ENCODE measurements around the gene PGF. TPM values are rescaled to one million over a fixed set of nuclear protein-coding genes. Genes with fewer than 3 reads are reported as not detected.

Gene PGF
- total RNA-seq, 1 donor from 2014 or later, result 3.0 TPM

GRCh38 chr14:74909501-74909900, 45.9 kb downstream of the PGF start:
- no peak for ATAC-seq
- Histone ChIP-seq H3K27me3 (ENCODE audit: low read depth) (no peaks in the 10 kb centered on the region), H3K9me3 (no peaks in the 10 kb centered on the region), H3K27ac (no peak overlapping the region), H3K36me3 (peaks cover 10% of the 10 kb centered on the region), H3K4me1 (peaks cover 23% of the 10 kb centered on the region), H3K4me3 (no peak overlapping the region)
- intact Hi-C loops (cut with DNase I), result loop anchor here (10.0 kb wide), 1 partner anchor 55 kb away; no protein-coding TSS in a partner anchor
- no peak for TF ChIP-seq CTCF (IDR thresholded peaks at IDR 0.05)
- no peak for DNase-seq

GRCh38 chr14:74908861-74909341, 46.5 kb downstream of the PGF start:
- DNase-seq, result no peak
- peaks cover 23% of the 10 kb centered on the region for H3K4me1 ChIP-seq
- H3K4me3 ChIP-seq, result no peak overlapping the region
- H3K36me3 ChIP-seq, result peaks cover 16% of the 10 kb centered on the region
- no peak for TF ChIP-seq CTCF (IDR thresholded peaks at IDR 0.05)
- no peak overlapping the region for H3K27ac ChIP-seq
- ATAC-seq, result no peak
- H3K9me3 ChIP-seq, result no peaks in the 10 kb centered on the region
- H3K27me3 ChIP-seq (ENCODE audit: low read depth), result no peaks in the 10 kb centered on the region
- intact Hi-C loops (cut with DNase I), result loop anchor here (10.0 kb wide), 1 partner anchor 54 kb away; no protein-coding TSS in a partner anchor

GRCh38 chr14:74907744-74908143, 47.7 kb downstream of the PGF start:
- intact Hi-C loops (cut with DNase I), result loop anchor here (10.0 kb wide), 1 partner anchor 53 kb away; no protein-coding TSS in a partner anchor
- no peak for TF ChIP-seq CTCF (IDR thresholded peaks at IDR 0.05)
- ATAC-seq (no peak), DNase-seq (no peak)
- no peaks in the 10 kb centered on the region for H3K9me3 ChIP-seq
- H3K4me1 ChIP-seq, result peaks cover 23% of the 10 kb centered on the region
- no peak overlapping the region for H3K27ac ChIP-seq
- no peak overlapping the region for H3K4me3 ChIP-seq
- H3K36me3 ChIP-seq, result peaks cover 28% of the 10 kb centered on the region
- H3K27me3 ChIP-seq (ENCODE audit: low read depth), result no peaks in the 10 kb centered on the region

- H3K36me3 ChIP-seq, result peaks cover 35% of the 10 kb centered on the region
- H3K4me3 ChIP-seq, result no peak overlapping the region
- DNase-seq (no peak), ATAC-seq (peak; percentile 2 to 3)
- intact Hi-C loops (cut with DNase I), result loop anchor here (10.0 kb wide), 1 partner anchor 52 kb away; no protein-coding TSS in a partner anchor
- H3K9me3 ChIP-seq, result no peaks in the 10 kb centered on the region
- no peak overlapping the region for H3K27ac ChIP-seq
- H3K27me3 ChIP-seq (ENCODE audit: low read depth), result no peaks in the 10 kb centered on the region
- peaks cover 23% of the 10 kb centered on the region for H3K4me1 ChIP-seq
- no peak for TF ChIP-seq CTCF (IDR thresholded peaks at IDR 0.05)
Measured at GRCh38 chr14:74906925-74907521, 48.4 kb downstream of the PGF start.

- TF ChIP-seq CTCF (IDR thresholded peaks at IDR 0.05), result peak; percentile 96
- no peak overlapping the region for H3K4me3 ChIP-seq
- H3K27ac ChIP-seq, result no peak overlapping the region
- no peaks in the 10 kb centered on the region for H3K9me3 ChIP-seq
- DNase-seq, result peak; percentile 81
- H3K4me1 ChIP-seq, result peaks cover 23% of the 10 kb centered on the region
- peak; percentile 69 to 71 for ATAC-seq
- no peaks in the 10 kb centered on the region for H3K27me3 ChIP-seq (ENCODE audit: low read depth)
- intact Hi-C loops (cut with DNase I), result loop anchor here (10.0 kb wide), 1 partner anchor 51 kb away; no protein-coding TSS in a partner anchor
- H3K36me3 ChIP-seq, result peaks cover 49% of the 10 kb centered on the region
Measured at GRCh38 chr14:74905595-74906142, 49.7 kb downstream of the PGF start.

Data from lower lobe of right lung (tissue), 2 donors.